Testis (tissue), 3 donors: ENCODE results near the gene LRP1B. TPM values are rescaled to one million over a fixed set of nuclear protein-coding genes. Genes with fewer than 3 reads are reported as not detected.

Experiments
- DNase-seq: peaks from one replicate; pipeline ENCODE4 v3.0.0-alpha.2; 2019
- H3K27ac ChIP-seq, 2 donors: fragments of 200-600 bp; sonication (generic); one replicate each; pipeline ENCODE4 v1.5.1; 2019
- H3K27me3 ChIP-seq: fragments of 200-600 bp; sonication (generic); one replicate; pipeline ENCODE4 v1.5.1; 2019
- H3K36me3 ChIP-seq: fragments of 200-600 bp; sonication (generic); one replicate; pipeline ENCODE4 v1.5.1; 2017; ENCODE audit warnings: low read depth; ENCODE audit errors: missing control alignments
- H3K4me1 ChIP-seq: fragments of 200-600 bp; sonication (generic); one replicate; pipeline ENCODE4 v1.5.1; 2019
- H3K4me3 ChIP-seq, 2 donors: fragments of 200-600 bp; sonication (generic); one replicate each; pipeline ENCODE4 v1.5.1; 2017 to 2019
- H3K9me3 ChIP-seq: fragments of 200-600 bp; sonication (generic); one replicate; pipeline ENCODE4 v1.5.1; 2017
- POLR2A ChIP-seq: fragments of 450-650 bp; IDR thresholded peaks from one replicate; pipeline ENCODE4 v1.6.1; 2017; ENCODE audit warnings: antibody characterized with exemption, mild to moderate bottlenecking, moderate library complexity
- WGBS, 2 donors: methylation state at CpG; one replicate each; pipeline ENCODE4 v1.1.5; 2018; 5-methylcytosine and 5-hydroxymethylcytosine counted together
- intact Hi-C: fragments of 100-400 bp; cut with DNase I; formaldehyde crosslinking; loops from one replicate; pipeline ENCODE4 v1.15.1; 2023; ENCODE audit warnings: low total_unique reads
- polyA plus RNA-seq: library from polyadenylated mRNA; stranded (reverse); fragments of 350-450 nt; fragmentation: Illumina TruSeq; extraction: RNeasy Lipid Tissue Mini Kit (QIAGEN cat#74804); gene quantifications from one replicate; pipeline ENCODE4 v1.2.3, GENCODE V29; 2014; ENCODE audit warnings: low read depth, low replicate concordance; ENCODE audit not compliant: insufficient read depth
- total RNA-seq, 2 donors: library from RNA; depleted of rRNA; stranded (reverse); fragments of >200 nt; gene quantifications; one replicate each; pipeline ENCODE4 v1.2.3, GENCODE V29; 2016
- TF ChIP-seq, protein P1 (sequence below), 3 experiments: fragments of 450-650 bp in 2 of 3; fragments of 200-600 bp in 1 of 3; sonication (generic) in 1 of 3; IDR thresholded peaks; one replicate each; pipeline ENCODE4 v1.5.1; 2016 to 2019; ENCODE audit warnings: antibody characterized with exemption in 3 of 3, mild to moderate bottlenecking in 2 of 3, moderate library complexity in 1 of 3

Gene LRP1B
- total and polyA plus RNA-seq, 3 donors from 2014 or later, result 0.79 to 1.9 (median 0.84) TPM

DNA sequence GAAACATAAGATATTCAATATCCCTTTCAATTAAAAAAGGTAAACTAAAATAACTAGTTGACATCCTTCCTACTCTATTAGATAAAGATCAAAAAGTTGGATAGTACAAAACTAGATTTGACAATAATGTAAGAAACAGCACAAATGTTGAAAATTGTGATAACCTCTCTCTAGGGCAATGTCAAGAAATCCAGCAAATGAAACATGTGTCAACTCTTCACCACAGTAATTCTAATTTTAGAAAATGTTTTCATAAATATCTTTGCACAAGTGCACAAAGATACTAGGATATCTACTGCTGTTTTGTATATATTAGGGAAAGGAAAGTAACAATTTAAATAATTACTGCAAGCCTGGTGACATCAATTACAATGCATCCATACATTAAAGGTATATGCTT is 1220.1 kb downstream of the LRP1B start:
- DNase-seq, result no peak
- Histone ChIP-seq H3K27me3 (no peaks in the 10 kb centered on the region), H3K9me3 (no peaks in the 10 kb centered on the region), H3K27ac (no peak overlapping the region), H3K36me3 (no peaks in the 10 kb centered on the region), H3K4me1 (no peaks in the 10 kb centered on the region), H3K4me3 (no peak overlapping the region)
- no peak for TF ChIP-seq POLR2A
- TF ChIP-seq, protein P1, sequence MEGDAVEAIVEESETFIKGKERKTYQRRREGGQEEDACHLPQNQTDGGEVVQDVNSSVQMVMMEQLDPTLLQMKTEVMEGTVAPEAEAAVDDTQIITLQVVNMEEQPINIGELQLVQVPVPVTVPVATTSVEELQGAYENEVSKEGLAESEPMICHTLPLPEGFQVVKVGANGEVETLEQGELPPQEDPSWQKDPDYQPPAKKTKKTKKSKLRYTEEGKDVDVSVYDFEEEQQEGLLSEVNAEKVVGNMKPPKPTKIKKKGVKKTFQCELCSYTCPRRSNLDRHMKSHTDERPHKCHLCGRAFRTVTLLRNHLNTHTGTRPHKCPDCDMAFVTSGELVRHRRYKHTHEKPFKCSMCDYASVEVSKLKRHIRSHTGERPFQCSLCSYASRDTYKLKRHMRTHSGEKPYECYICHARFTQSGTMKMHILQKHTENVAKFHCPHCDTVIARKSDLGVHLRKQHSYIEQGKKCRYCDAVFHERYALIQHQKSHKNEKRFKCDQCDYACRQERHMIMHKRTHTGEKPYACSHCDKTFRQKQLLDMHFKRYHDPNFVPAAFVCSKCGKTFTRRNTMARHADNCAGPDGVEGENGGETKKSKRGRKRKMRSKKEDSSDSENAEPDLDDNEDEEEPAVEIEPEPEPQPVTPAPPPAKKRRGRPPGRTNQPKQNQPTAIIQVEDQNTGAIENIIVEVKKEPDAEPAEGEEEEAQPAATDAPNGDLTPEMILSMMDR (IDR thresholded peaks at IDR 0.05), result no peak
- intact Hi-C loops, result no loop called here

DNA sequence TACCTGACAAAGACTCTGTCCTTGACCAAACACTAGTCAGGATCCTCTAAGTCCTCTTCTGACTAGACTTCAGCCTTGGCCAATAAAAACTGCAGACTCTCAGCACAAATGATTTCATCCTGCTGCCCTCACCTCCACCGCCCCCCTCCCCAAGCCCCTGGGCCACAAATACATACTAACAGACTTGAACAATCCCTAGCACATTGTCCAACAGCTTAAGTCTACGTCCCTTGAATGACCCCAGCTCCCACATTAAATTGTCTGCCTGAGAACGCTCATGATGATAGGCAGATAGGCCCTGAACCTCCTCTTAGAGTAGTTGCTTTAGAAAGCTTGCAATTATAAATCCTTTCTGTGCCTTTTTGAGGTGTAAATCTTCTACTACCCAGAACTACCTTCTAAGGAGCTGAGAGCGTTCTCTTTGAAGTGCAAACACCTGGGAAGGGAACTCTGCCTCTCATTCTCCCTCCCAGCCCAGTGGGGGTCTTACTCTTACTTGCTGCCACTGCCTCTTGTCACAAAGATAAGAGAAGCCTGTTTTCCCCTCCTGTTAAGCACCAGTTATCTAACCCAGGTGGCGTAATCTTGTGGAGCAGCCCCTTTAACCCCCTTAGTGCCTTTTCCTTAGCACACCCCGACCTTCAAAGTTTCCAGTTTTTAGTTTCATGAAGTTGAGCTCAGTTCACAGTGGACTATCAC is 1225.6 kb downstream of the LRP1B start:
- no peaks in the 10 kb centered on the region for H3K27me3 ChIP-seq
- no peak overlapping the region for H3K27ac ChIP-seq
- H3K4me3 ChIP-seq, result no peak overlapping the region
- no peaks in the 10 kb centered on the region for H3K9me3 ChIP-seq
- intact Hi-C loops, result no loop called here
- 67 to 83% methylated on average over 6 of the region's 6 CpGs for WGBS, 2 donors
- H3K36me3 ChIP-seq, result no peaks in the 10 kb centered on the region
- DNase-seq, result no peak
- no peaks in the 10 kb centered on the region for H3K4me1 ChIP-seq
- TF ChIP-seq, protein P1 (IDR thresholded peaks at IDR 0.05), result no peak
- TF ChIP-seq POLR2A, result no peak

- intact Hi-C loops, result no loop called here
- Histone ChIP-seq H3K27ac (no peak overlapping the region), H3K27me3 (no peaks in the 10 kb centered on the region), H3K36me3 (no peaks in the 10 kb centered on the region), H3K4me1 (no peaks in the 10 kb centered on the region), H3K9me3 (no peaks in the 10 kb centered on the region), H3K4me3 (no peak overlapping the region)
- no peak for TF ChIP-seq POLR2A
- TF ChIP-seq, protein P1 (IDR thresholded peaks at IDR 0.05), result no peak
- WGBS, 2 donors, result 71 to 83% methylated on average over 9 of the region's 9 CpGs
- DNase-seq, result no peak
Observed at GRCh38 chr2:140895378-140895777, 1235.4 kb downstream of the LRP1B start.

GRCh38 chr2:140893685-140894084 is 1237.1 kb downstream of the LRP1B start:
- Histone ChIP-seq H3K27ac (no peak overlapping the region), H3K36me3 (no peaks in the 10 kb centered on the region), H3K27me3 (no peaks in the 10 kb centered on the region), H3K4me1 (no peaks in the 10 kb centered on the region), H3K4me3 (no peak overlapping the region), H3K9me3 (no peaks in the 10 kb centered on the region)
- DNase-seq, result no peak
- no peak for TF ChIP-seq POLR2A
- TF ChIP-seq, protein P1 (IDR thresholded peaks at IDR 0.05), result no peak
- WGBS, 2 donors, result 76 to 85% methylated on average over 4 of the region's 4 CpGs
- intact Hi-C loops, result no loop called here
